ENCODE results near the gene RASA1. TPM values are rescaled to one million over a fixed set of nuclear protein-coding genes. Genes with fewer than 3 reads are reported as not detected.

The RASA1 gene
- total and polyA plus RNA-seq, 9 donors: 19.6 to 33.9 (median 30.2) TPM

GRCh38 chr5:87359106-87359505 is 91.4 kb downstream of the RASA1 start:
- no peak for DNase-seq
- TF ChIP-seq POLR2A (IDR thresholded peaks at IDR 0.05) (no peak), EP300 (IDR thresholded peaks at IDR 0.05) (no peak), CTCF (IDR thresholded peaks at IDR 0.05) (no peak)
- H3K36me3 ChIP-seq: no peaks in the 10 kb centered on the region
- H3K27me3 ChIP-seq: no peaks in the 10 kb centered on the region
- H3K4me1 ChIP-seq (ENCODE audit: insufficient read depth): no peaks in the 10 kb centered on the region
- 92 to 97% (median 95%) methylated on average over 2 of the region's 2 CpGs for WGBS, 3 donors
- intact Hi-C loops (cut with DNase I): no loop called here
- no peak overlapping the region for H3K27ac ChIP-seq
- no peaks in the 10 kb centered on the region for H3K9me3 ChIP-seq
- no peak overlapping the region for H3K4me3 ChIP-seq

GRCh38 chr5:87360132-87360531 is 92.4 kb downstream of the RASA1 start:
- Histone ChIP-seq H3K27ac (no peak overlapping the region), H3K4me3 (no peak overlapping the region), H3K9me3 (no peaks in the 10 kb centered on the region), H3K27me3 (no peaks in the 10 kb centered on the region), H3K36me3 (no peaks in the 10 kb centered on the region), H3K4me1 (ENCODE audit: insufficient read depth) (no peaks in the 10 kb centered on the region)
- WGBS, 3 donors: 95 to 98% (median 97%) methylated on average over 11 of the region's 11 CpGs
- DNase-seq: no peak
- intact Hi-C loops (cut with DNase I): no loop called here
- TF ChIP-seq POLR2A (IDR thresholded peaks at IDR 0.05): no peak
- no peak for TF ChIP-seq EP300 (IDR thresholded peaks at IDR 0.05)
- TF ChIP-seq CTCF (IDR thresholded peaks at IDR 0.05): no peak

GRCh38 chr5:87361031-87361445 is 93.4 kb downstream of the RASA1 start:
- H3K4me3 ChIP-seq: no peak overlapping the region
- no peaks in the 10 kb centered on the region for H3K36me3 ChIP-seq
- no peaks in the 10 kb centered on the region for H3K9me3 ChIP-seq
- no peak overlapping the region for H3K27ac ChIP-seq
- no peaks in the 10 kb centered on the region for H3K4me1 ChIP-seq (ENCODE audit: insufficient read depth)
- 55 to 59% (median 58%) methylated on average over 2 of the region's 2 CpGs for WGBS, 3 donors
- TF ChIP-seq POLR2A (IDR thresholded peaks at IDR 0.05): no peak
- no peak for TF ChIP-seq CTCF (IDR thresholded peaks at IDR 0.05)
- TF ChIP-seq EP300 (IDR thresholded peaks at IDR 0.05): no peak
- no peaks in the 10 kb centered on the region for H3K27me3 ChIP-seq
- DNase-seq: no peak
- intact Hi-C loops (cut with DNase I): no loop called here

GRCh38 chr5:87361536-87362213 is 94.0 kb downstream of the RASA1 start:
- no peaks in the 10 kb centered on the region for H3K27me3 ChIP-seq
- DNase-seq: no peak
- H3K4me1 ChIP-seq (ENCODE audit: insufficient read depth): no peaks in the 10 kb centered on the region
- intact Hi-C loops (cut with DNase I): no loop called here
- H3K36me3 ChIP-seq: no peaks in the 10 kb centered on the region
- TF ChIP-seq EP300 (IDR thresholded peaks at IDR 0.05) (no peak), POLR2A (IDR thresholded peaks at IDR 0.05) (no peak), CTCF (IDR thresholded peaks at IDR 0.05) (no peak)
- WGBS, 3 donors: 95 to 100% (median 97%) methylated on average over 1 of the region's 1 CpG
- H3K9me3 ChIP-seq: no peaks in the 10 kb centered on the region
- H3K4me3 ChIP-seq: no peak overlapping the region
- no peak overlapping the region for H3K27ac ChIP-seq

Measured in ovary (tissue), 9 donors.